Stimulated activated CD4-positive, alpha-beta T cell treated with anti-CD3 and anti-CD28 coated beads, TNF-alpha, amount 100 ng/mL, for 48 hours (primary cell): Measurements from ENCODE around the gene AFF1.
"Not testable (repeated sequence)": the region's sequence is repeated elsewhere in the genome, so short reads cannot be mapped to it uniquely, and the experiment has no call there.

Experiments
- DNase-seq, 3 donors: peaks; one replicate each; pipeline ENCODE4 v3.0.0-alpha.2; 2020; ENCODE audit warnings: low read depth in 3 of 3

Gene AFF1

GRCh38 chr4:87037171-87037570 is 102.4 kb downstream of the AFF1 start:
- not testable (repeated sequence) for DNase-seq

GRCh38 chr4:87037671-87038334 is 103.0 kb downstream of the AFF1 start:
- DNase-seq, result no peak

- no peak for DNase-seq
Measured at GRCh38 chr4:87038837-87039615, 104.2 kb downstream of the AFF1 start.

GRCh38 chr4:87041141-87041540 is 106.3 kb downstream of the AFF1 start:
- DNase-seq, result no peak

GRCh38 chr4:87042221-87042620 is 107.4 kb downstream of the AFF1 start:
- no peak for DNase-seq

- no peak for DNase-seq
Measured at GRCh38 chr4:87042986-87043820, 108.4 kb downstream of the AFF1 start.

GRCh38 chr4:87044511-87045233 is 109.9 kb downstream of the AFF1 start:
- DNase-seq, result no peak

- no peak for DNase-seq
Measured at GRCh38 chr4:87045234-87045558, 110.4 kb downstream of the AFF1 start.

GRCh38 chr4:87045659-87046058 is 110.8 kb downstream of the AFF1 start:
- no peak for DNase-seq

GRCh38 chr4:87046121-87046551 is 111.3 kb downstream of the AFF1 start:
- no peak for DNase-seq

- DNase-seq, result no peak
Measured at GRCh38 chr4:87047281-87047798, 112.5 kb downstream of the AFF1 start.

GRCh38 chr4:87049508-87049907 is 114.7 kb downstream of the AFF1 start:
- DNase-seq, result no peak

- no peak for DNase-seq
Measured at GRCh38 chr4:87050596-87050995, 115.8 kb downstream of the AFF1 start.

- DNase-seq, result no peak
Measured at GRCh38 chr4:87051121-87051713, 116.4 kb downstream of the AFF1 start.

GRCh38 chr4:87052615-87053014 is 117.8 kb downstream of the AFF1 start:
- no peak for DNase-seq

GRCh38 chr4:87053176-87053658 is 118.4 kb downstream of the AFF1 start:
- DNase-seq, result no peak

- DNase-seq, result no peak
Measured at GRCh38 chr4:87053802-87054767, 119.3 kb downstream of the AFF1 start.

GRCh38 chr4:87054900-87055299 is 120.1 kb downstream of the AFF1 start:
- DNase-seq, result no peak

GRCh38 chr4:87055311-87055710 is 120.5 kb downstream of the AFF1 start:
- no peak for DNase-seq

- DNase-seq, result no peak
Measured at GRCh38 chr4:87056881-87057280, 122.1 kb downstream of the AFF1 start.
